Adipose tissue (tissue), 3 donors: Measurements from ENCODE around the gene ZMIZ1. TPM values are rescaled to one million over a fixed set of nuclear protein-coding genes. Genes with fewer than 3 reads are reported as not detected.

Source experiments
- H3K27ac ChIP-seq: one replicate; pipeline ENCODE4 v1.5.1; 2013; ENCODE audit warnings: low read depth, low read length
- WGBS, 3 donors: extraction: QIAGEN DNeasy Blood & Tissue Kit; methylation state at CpG; one replicate each; pipeline ENCODE4 v1.1.7; 2013; 5-methylcytosine and 5-hydroxymethylcytosine counted together
- polyA plus RNA-seq, 3 donors: library from polyadenylated mRNA; stranded (reverse); fragments of 200-250 nt; gene quantifications; one replicate each; pipeline ENCODE4 v1.2.3, GENCODE V29; 2013
- donor health status: healthy with polysubstance abuse.
- donor health status: Bipolar disorder and iron deficiency.
- donor health status: healthy.

The ZMIZ1 gene
- polyA plus RNA-seq, 3 donors, result 17.4 to 37.1 (median 26.1) TPM

DNA sequence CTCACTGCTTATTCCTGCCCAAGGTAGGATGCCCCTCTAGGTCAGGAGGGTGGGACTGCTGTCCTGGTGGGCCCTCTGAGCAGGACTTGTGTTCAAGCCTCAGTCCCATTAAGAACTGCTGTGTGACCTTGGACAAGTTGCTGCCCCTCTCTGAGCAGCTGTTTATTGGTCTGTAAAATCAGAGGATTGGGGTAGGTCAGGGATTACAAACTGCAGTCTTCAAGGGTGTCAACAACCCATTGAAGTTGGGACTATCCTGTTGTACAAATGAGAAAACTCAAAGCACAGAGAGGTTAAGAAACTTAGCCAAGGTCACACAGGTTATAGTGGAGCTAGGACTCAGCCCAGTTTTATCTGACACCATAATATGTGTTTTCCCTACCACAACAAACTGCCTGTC lies 55.3 kb downstream of the ZMIZ1 start:
- no peak overlapping the region for H3K27ac ChIP-seq

DNA sequence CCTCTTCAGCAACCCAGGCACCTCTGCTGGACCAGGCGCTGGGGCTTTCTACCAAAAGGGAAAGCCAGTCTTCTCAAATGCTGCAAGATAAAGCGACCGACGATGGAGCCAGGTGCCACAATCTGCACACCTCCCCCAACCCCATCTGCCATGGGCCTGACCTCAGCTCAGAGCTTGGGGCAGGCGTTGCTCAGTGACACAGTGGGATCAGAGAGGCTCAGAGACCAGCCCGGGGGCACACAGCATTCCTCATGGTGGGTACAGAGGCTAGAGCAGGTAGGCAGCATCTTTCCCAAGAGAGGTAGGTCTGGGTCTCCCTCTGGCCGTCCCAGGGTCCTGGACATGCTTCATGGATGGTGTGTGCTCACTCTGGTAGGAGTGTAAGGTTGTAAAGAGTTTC lies 56.3 kb downstream of the ZMIZ1 start:
- H3K27ac ChIP-seq, result no peak overlapping the region
- 79 to 93% (median 83%) methylated on average over 7 of the region's 7 CpGs for WGBS, 3 donors

GRCh38 chr10:79126351-79127080 lies 57.8 kb downstream of the ZMIZ1 start:
- no peak overlapping the region for H3K27ac ChIP-seq
- 81 to 88% (median 84%) methylated on average over 6 of the region's 6 CpGs for WGBS, 3 donors

DNA sequence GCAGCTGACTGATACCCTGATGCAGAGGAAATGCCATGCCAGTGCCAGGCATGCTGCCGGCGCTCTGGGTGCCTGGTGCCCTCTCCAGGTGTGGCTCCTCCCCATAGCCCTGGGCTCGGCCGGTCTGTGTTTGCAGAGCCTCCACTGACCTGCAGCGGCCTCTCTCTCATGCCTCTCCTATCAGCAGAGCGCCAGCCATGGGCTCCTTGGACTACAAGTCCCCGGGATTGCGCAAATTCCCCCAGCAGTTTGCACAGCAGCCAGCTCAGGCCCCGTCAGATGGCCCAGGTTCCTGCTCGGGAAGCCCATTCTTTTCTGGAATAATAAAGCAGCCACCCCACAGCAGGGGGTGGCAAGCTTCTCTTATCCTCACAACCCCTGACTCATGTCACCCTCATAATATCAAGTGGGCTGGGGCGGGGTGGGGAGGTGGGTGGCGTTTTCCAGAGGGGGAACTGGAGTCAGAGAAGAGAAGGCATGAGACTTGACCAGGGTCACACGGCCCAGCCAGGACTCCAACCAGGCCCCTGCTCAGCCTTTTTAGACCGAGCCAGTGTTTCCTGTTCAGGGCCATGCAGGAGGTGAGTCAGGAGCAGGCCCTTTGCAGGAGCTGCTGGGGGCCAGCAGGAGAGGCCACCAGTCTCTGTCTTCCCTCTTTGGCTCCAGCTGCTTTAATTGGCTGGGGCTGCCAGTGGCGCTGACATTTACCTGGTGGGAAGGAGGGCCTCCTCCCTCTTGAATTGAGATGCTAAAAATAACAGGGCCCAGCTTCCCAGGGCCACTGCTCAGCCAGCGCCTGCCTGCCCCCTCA lies 58.6 kb downstream of the ZMIZ1 start:
- H3K27ac ChIP-seq, result no peak overlapping the region
- 25 to 49% (median 32%) methylated on average over 16 of the region's 16 CpGs for WGBS, 3 donors

DNA sequence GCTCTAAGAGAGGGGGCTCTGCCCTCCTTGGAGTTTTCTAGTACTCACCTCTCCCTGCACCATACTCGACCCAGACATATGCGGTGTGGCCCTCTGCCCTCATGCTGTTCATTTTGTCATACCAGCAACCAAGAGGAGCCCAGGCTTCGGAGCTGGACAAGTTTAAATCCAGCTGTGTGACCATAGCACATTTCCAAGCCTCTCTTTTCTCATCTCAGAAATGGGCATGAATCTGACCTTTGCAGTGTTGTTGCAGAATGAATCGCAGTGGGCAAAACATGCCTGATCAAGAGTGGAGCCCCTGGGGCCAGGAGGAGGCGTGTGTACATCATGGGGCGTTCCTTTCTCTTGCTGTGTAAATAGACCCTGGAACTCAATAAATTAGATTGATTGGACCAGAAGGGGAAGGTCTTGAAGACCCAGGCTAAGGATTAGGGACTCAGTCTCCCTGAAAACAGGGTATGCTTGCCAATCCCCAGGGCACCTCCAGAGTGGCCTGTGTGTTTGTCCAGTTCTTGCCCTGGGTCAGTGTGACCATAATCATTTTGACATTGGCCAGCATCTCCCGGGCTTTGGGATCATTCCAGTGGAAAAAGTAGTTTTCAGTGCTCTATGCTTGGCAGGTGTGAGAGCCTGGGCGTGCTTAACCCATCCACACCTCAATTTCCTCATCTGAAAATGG lies 59.6 kb downstream of the ZMIZ1 start:
- H3K27ac ChIP-seq, result no peak overlapping the region
- WGBS, 3 donors, result 77 to 78% (median 78%) methylated on average over 8 of the region's 8 CpGs

DNA sequence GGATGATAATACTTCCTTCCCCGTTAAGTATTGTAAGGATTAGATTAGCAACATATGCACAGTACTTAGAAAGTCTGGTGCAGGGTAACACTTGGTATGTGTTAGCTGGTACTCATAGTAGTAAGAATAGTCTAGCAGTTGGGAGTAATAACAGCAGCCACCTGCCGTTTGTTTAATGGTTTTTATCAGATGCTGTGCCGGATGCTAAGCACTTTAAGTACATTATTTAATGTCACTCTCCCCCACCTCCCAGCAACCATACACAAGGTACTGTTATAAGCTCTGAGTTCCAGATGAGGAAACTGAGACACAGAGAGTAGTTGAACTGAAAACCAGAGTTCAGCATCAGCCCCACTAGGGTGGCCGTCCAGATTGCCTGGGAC lies 60.1 kb downstream of the ZMIZ1 start:
- WGBS, 3 donors, result 33 to 51% (median 44%) methylated on average over 4 of the region's 4 CpGs
- no peak overlapping the region for H3K27ac ChIP-seq

DNA sequence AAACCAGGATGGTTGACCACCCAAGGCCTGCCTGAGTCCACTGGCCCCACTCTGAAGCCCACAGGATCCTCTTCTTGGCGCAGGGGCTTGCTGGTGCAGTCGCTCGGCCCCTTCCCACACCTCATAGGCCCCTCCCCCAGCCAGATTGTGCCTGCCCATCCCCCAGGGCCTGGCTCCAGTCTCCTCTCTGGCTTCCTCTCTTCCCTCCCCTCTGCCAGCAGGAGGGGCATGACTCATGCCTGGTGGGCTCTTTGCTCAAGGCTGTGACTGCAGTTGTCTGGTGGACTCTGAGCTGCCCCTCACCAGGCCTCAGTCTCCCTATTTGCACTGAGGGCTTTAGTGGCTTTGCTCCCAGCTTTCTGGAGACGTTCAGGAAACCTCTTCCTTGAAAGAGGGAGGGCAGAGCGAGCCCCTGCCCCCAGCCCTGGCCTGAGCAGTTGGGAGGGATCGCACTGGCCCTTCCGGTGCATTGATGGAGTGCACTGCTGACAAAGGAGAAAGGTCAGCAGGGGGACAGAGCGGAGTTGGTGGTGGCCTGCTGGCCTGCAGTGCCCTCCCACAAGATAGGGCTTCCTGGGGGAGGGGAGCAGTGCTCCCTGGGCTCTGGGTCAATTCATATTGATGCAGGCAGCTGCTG lies 60.7 kb downstream of the ZMIZ1 start:
- 53 to 79% (median 55%) methylated on average over 8 of the region's 8 CpGs for WGBS, 3 donors
- no peak overlapping the region for H3K27ac ChIP-seq

GRCh38 chr10:79130255-79130654 lies 61.5 kb downstream of the ZMIZ1 start:
- WGBS, 3 donors, result 88 to 91% (median 91%) methylated on average over 5 of the region's 5 CpGs
- no peak overlapping the region for H3K27ac ChIP-seq

DNA sequence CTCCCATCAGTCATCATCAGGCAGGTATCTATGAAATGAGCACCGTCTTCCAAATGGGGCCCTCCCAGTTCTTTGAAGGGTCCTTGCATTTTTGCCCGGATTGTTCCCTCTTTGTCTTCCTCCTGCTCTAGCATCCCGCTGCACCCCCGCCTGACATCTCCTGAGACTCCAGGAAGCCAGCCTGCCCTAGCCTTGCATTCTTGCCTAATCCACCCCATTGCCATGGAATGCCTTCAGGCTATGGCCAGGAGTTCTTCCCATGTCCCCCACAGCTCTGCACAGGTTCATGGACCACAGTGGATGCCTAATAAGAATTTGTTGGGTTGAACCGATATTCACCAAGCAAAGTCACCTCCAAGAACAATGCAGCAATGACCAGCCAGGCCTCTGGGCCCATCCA lies 62.1 kb downstream of the ZMIZ1 start:
- no peak overlapping the region for H3K27ac ChIP-seq
- WGBS, 3 donors, result 73 to 87% (median 87%) methylated on average over 5 of the region's 5 CpGs

DNA sequence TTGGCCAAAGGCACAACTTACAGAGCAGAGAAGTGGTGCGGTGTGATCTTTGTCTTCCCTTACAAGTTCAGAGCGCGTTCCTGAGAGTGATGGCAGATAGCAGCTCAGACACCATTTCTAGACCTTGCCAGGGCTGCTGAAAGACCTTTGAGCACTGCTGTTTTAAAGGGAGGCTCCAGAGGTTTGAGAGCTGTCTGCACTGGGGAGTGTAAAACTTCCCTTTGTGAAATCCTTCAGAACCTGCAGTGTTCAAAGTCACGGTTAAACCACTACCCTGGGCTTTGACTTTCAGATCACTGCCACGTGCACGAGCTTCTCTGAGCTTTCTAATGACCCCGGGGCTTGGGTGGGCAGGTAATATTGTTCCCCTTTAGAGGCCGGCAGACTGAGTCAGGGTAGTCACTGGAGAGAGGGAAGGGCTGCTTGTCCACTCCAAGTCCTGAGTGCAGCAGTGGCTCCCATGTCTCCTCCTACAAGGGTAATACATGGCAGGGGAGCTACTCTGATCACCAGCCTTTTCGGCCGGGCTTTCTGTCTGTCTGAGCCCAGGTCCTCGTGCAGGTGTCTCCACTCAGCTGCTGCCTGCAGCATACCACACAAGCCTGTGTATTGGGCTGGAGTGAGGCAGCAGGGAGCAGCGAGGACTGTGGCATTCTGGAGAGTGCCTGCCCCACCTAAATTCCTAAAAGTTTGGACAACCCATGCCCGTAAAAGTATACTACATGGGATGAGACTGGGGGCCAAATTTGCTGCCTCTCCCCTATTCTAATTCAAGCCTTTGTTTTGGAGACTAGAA lies 63.3 kb downstream of the ZMIZ1 start:
- 68 to 73% (median 70%) methylated on average over 13 of the region's 13 CpGs for WGBS, 3 donors
- no peak overlapping the region for H3K27ac ChIP-seq

- H3K27ac ChIP-seq, result no peak overlapping the region
- 31 to 72% (median 38%) methylated on average over 5 to 7 of the region's 7 CpGs for WGBS, 3 donors
These were observed 64.1 kb downstream of the ZMIZ1 start for GRCh38 chr10:79132681-79133381.

DNA sequence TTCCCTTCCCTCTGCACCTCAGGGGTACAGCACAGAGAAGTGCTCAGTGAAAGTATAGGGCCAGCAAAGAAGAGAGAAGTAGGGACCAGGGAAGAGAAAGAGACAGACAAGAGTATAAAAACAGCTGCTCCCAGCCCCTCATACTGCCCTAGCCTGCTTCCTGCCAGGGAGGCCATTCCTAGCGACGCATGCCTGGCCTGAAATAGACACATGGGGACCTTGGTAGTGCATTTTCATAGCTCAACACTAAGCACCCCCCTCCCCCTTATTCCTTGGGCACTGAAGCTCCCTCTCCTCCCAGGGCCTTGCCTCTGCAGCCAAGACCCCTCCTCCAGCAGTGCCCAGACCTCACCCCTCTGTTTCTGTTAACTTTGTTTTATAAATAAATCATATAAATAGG lies 64.7 kb downstream of the ZMIZ1 start:
- WGBS, 3 donors, result 46 to 62% (median 47%) methylated on average over 2 of the region's 2 CpGs
- H3K27ac ChIP-seq, result no peak overlapping the region

- WGBS, 3 donors, result 44 to 59% (median 54%) methylated on average over 9 of the region's 9 CpGs
- H3K27ac ChIP-seq, result no peak overlapping the region
These were observed 67.0 kb downstream of the ZMIZ1 start for GRCh38 chr10:79135790-79136189.

- no peak overlapping the region for H3K27ac ChIP-seq
- WGBS, 3 donors, result 29 to 56% (median 37%) methylated on average over 2 of the region's 2 CpGs
These were observed 67.7 kb downstream of the ZMIZ1 start for GRCh38 chr10:79136236-79137005.

- 20 to 67% (median 27%) methylated on average over 8 of the region's 8 CpGs for WGBS, 3 donors
These were observed 68.6 kb downstream of the ZMIZ1 start for GRCh38 chr10:79137300-79137756.

DNA sequence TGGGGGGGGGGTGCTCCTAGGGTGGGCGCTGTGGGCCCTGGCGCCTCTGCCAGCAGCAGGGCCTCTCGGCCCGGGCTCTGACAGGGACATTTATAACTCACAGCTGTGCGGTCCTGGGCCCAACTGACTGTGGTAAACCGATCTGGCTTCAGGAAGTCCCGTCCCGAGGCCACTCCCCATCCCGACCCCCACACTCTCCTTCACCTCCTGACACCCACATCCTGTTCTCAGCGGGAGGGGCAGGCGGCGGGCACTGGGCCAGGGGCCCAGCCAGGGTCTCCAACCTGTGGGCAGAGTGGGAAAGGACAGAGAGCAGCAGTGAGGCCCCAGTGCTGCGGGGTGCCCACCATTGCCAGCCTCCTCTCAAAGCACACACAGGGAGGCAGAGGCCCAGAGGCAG lies 69.1 kb downstream of the ZMIZ1 start:
- H3K27ac ChIP-seq, result no peak overlapping the region
- WGBS, 3 donors, result 15 to 49% (median 16%) methylated on average over 11 to 13 of the region's 13 CpGs

More at GRCh38 chr10:79137300-79137756, 68.6 kb downstream of the ZMIZ1 start:
- no peak overlapping the region for H3K27ac ChIP-seq
